GM18951 (cell line): Measurements from ENCODE around the gene CCNI.

Experiments
- POLR2A ChIP-seq: IDR thresholded peaks from 4 replicates; pipeline ENCODE4 v1.6.1; 2011; ENCODE audit warnings: mild to moderate bottlenecking; ENCODE audit not compliant: insufficient read length, insufficient read depth; ENCODE audit errors: extremely low read depth
- in situ Hi-C: fragments of 300-500 bp; cut with MboI; formaldehyde crosslinking; loops from one replicate; pipeline ENCODE4 v1.12.0; 2022; ENCODE audit warnings: low sequenced_read_pairs, mixed read lengths, inconsistent platforms; ENCODE audit not compliant: unreplicated experiment

Gene CCNI

GRCh38 chr4:77002321-77003107, 73.3 kb downstream of the CCNI start:
- in situ Hi-C loops, result no loop called here
- no peak for TF ChIP-seq POLR2A

GRCh38 chr4:77001907-77002306, 73.9 kb downstream of the CCNI start:
- TF ChIP-seq POLR2A, result no peak
- in situ Hi-C loops, result no loop called here

GRCh38 chr4:76998251-76998901, 77.4 kb downstream of the CCNI start:
- in situ Hi-C loops, result no loop called here
- no peak for TF ChIP-seq POLR2A

GRCh38 chr4:76997532-76997931, 78.3 kb downstream of the CCNI start:
- no peak for TF ChIP-seq POLR2A
- in situ Hi-C loops, result no loop called here
